ENCODE results near the gene FBXO24. TPM values are rescaled to one million over a fixed set of nuclear protein-coding genes. Genes with fewer than 3 reads are reported as not detected.

FBXO24 gene
- polyA plus RNA-seq, 1 donor = 2.6 TPM

- no peak for DNase-seq
These were observed 3.3 kb downstream of the FBXO24 start for GRCh38 chr7:100589341-100589947.

- no peak for DNase-seq
These were observed 4.1 kb downstream of the FBXO24 start for GRCh38 chr7:100590077-100590737.

GRCh38 chr7:100591596-100591995 is 5.5 kb downstream of the FBXO24 start:
- DNase-seq = no peak

- DNase-seq = no peak
These were observed 9.1 kb downstream of the FBXO24 start for GRCh38 chr7:100595188-100595587.

- no peak for DNase-seq
These were observed 12.3 kb downstream of the FBXO24 start for GRCh38 chr7:100598425-100598824.

- DNase-seq = no peak
These were observed 14.0 kb downstream of the FBXO24 start for GRCh38 chr7:100599911-100600729.

GRCh38 chr7:100600730-100601038 is 14.6 kb downstream of the FBXO24 start:
- DNase-seq = no peak

- DNase-seq = no peak
These were observed 17.0 kb downstream of the FBXO24 start for GRCh38 chr7:100602889-100603725.

GRCh38 chr7:100603726-100604027 is 17.5 kb downstream of the FBXO24 start:
- DNase-seq = no peak

- DNase-seq = no peak
These were observed 18.2 kb downstream of the FBXO24 start for GRCh38 chr7:100604028-100604975.

- no peak for DNase-seq
These were observed 19.1 kb downstream of the FBXO24 start for GRCh38 chr7:100604976-100605911.

GRCh38 chr7:100606313-100606712 is 20.2 kb downstream of the FBXO24 start:
- no peak for DNase-seq

GRCh38 chr7:100607111-100607510 is 21.0 kb downstream of the FBXO24 start:
- DNase-seq = no peak

GRCh38 chr7:100609958-100610357 is 23.8 kb downstream of the FBXO24 start:
- no peak for DNase-seq

- peak; percentile 100 for DNase-seq
These were observed 26.0 kb downstream of the FBXO24 start, which contains the start of gene MOSPD3 for GRCh38 chr7:100611983-100612729. Gene MOSPD3 (plus strand): TSS chr7:100612540. CDS start chr7:100612792, 252 bp downstream.

- no peak for DNase-seq
These were observed 26.7 kb downstream of the FBXO24 start for GRCh38 chr7:100612730-100613390.

GRCh38 chr7:100613412-100614175 is 27.5 kb downstream of the FBXO24 start:
- no peak for DNase-seq

- DNase-seq = no peak
These were observed 28.3 kb downstream of the FBXO24 start for GRCh38 chr7:100614308-100614861.

All from left kidney (tissue), 2 donors.